Measurements from ENCODE around the gene EHD3.

Gene EHD3

GRCh38 chr2:31212659-31213600 lies 21.0 kb upstream of the EHD3 start:
- no peak for DNase-seq (ENCODE audit: low read depth, low spot score)

- no peak for DNase-seq (ENCODE audit: low read depth, low spot score)
Measured at GRCh38 chr2:31213601-31214443, 20.1 kb upstream of the EHD3 start.

GRCh38 chr2:31214444-31214915 lies 19.5 kb upstream of the EHD3 start:
- no peak for DNase-seq (ENCODE audit: low read depth, low spot score)

- no peak for DNase-seq (ENCODE audit: low read depth, low spot score)
Measured at GRCh38 chr2:31216734-31217133, 17.2 kb upstream of the EHD3 start.

GRCh38 chr2:31217465-31218200 lies 16.3 kb upstream of the EHD3 start, which contains the start of gene CAPN14:
TSS of gene CAPN14 (minus strand) at chr2:31217515. CDS start at chr2:31205447, 12,068 bp downstream.
- DNase-seq (ENCODE audit: low read depth, low spot score), result no peak

GRCh38 chr2:31219131-31219969 lies 14.6 kb upstream of the EHD3 start:
- no peak for DNase-seq (ENCODE audit: low read depth, low spot score)

- DNase-seq (ENCODE audit: low read depth, low spot score), result no peak
Measured at GRCh38 chr2:31221544-31221943, 12.4 kb upstream of the EHD3 start.

GRCh38 chr2:31222071-31222470 lies 11.9 kb upstream of the EHD3 start:
- DNase-seq (ENCODE audit: low read depth, low spot score), result no peak

GRCh38 chr2:31223026-31223425 lies 10.9 kb upstream of the EHD3 start:
- DNase-seq (ENCODE audit: low read depth, low spot score), result no peak

GRCh38 chr2:31223749-31224148 lies 10.2 kb upstream of the EHD3 start:
- no peak for DNase-seq (ENCODE audit: low read depth, low spot score)

- DNase-seq (ENCODE audit: low read depth, low spot score), result no peak
Measured at GRCh38 chr2:31226266-31226665, 7.7 kb upstream of the EHD3 start.

GRCh38 chr2:31227110-31227509 lies 6.8 kb upstream of the EHD3 start:
- DNase-seq (ENCODE audit: low read depth, low spot score), result no peak

GRCh38 chr2:31227711-31228125 lies 6.2 kb upstream of the EHD3 start:
- DNase-seq (ENCODE audit: low read depth, low spot score), result no peak

GRCh38 chr2:31228717-31229116 lies 5.2 kb upstream of the EHD3 start:
- no peak for DNase-seq (ENCODE audit: low read depth, low spot score)

- DNase-seq (ENCODE audit: low read depth, low spot score), result no peak
Measured at GRCh38 chr2:31230751-31231150, 3.2 kb upstream of the EHD3 start.

- no peak for DNase-seq (ENCODE audit: low read depth, low spot score)
Measured at GRCh38 chr2:31231571-31232302, 2.2 kb upstream of the EHD3 start.

- DNase-seq (ENCODE audit: low read depth, low spot score), result no peak
Measured at GRCh38 chr2:31232586-31232985, 1.4 kb upstream of the EHD3 start.

- no peak for DNase-seq (ENCODE audit: low read depth, low spot score)
Measured at GRCh38 chr2:31233231-31233630, 721 bp upstream of the EHD3 start.

- no peak for DNase-seq (ENCODE audit: low read depth, low spot score)
Measured at GRCh38 chr2:31234683-31235503, 941 bp downstream of the EHD3 start.

Measured in activated CD4-positive, CD25-positive, alpha-beta regulatory T cell treated with anti-CD3 and anti-CD28 coated beads, Interleukin-2, amount 50 U/mL, for 16 hours (primary cell).